HG02884 (cell line): Measurements from ENCODE around the gene MIS12.

Source experiments
- ATAC-seq: cut with Tn5 transposase; IDR thresholded peaks from one replicate; pipeline ENCODE4 v1.9.1; 2021; ENCODE audit warnings: mild to moderate bottlenecking, moderate library complexity; ENCODE audit not compliant: unreplicated experiment

MIS12 gene

DNA sequence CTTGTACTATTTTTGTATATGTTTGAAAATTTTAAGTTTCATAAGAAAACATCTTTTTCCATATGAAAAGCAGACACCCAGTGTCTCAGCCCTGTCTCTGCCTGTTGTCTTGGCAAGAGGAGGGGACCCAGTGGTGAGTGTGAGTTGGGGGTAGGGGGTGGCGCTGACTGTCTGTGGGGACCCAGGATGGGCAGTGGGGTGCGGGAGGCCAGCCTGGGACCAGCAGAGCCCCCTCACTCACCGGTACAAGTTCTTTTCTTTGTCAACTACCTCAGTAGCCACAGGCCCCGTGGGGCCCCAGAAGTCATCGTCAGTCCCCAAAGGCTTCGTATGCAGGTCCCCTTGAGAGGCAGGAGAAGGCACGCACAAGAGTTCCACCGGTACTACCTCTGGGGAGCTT is 46.2 kb downstream of the MIS12 start:
- ATAC-seq: no peak

DNA sequence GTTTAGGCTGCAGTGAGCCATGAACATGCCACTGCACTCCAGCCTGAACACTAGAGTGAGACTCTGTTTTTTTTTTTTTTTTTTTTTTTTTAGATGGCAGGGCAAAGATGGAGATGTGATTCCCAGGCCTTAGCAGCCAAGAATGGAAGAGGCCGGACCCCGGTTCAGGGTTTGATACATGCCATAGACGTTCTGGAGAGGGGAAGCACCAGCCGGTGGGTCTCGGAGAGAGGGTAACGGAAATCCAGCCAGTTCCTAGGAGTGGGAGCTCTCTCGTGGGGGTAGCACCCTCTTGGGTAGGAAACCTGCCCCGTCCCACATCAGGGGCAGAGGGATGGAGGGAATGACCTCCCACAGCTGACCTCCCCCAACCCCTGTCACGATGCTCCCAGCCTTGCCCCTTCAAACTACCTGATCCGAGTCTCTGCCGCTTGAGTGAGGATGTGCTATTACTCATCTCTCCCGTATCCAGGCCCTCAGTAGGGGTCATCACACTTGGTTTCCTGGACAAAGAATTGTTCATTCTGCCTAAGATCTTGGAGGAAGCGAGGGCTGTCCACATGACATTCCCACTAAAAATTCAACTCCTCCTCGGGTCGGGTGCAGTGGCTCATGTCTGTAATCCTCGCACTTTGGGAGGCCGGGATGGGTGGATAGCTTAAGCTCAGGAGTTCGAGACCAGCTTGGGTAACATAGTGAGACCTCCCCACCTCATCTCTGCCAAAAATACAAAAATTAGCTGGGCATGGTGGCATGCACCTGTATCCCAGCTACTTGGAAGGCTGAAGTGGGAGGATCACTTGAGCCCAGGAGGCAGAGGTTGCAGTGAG is 47.3 kb downstream of the MIS12 start:
- ATAC-seq: no peak

DNA sequence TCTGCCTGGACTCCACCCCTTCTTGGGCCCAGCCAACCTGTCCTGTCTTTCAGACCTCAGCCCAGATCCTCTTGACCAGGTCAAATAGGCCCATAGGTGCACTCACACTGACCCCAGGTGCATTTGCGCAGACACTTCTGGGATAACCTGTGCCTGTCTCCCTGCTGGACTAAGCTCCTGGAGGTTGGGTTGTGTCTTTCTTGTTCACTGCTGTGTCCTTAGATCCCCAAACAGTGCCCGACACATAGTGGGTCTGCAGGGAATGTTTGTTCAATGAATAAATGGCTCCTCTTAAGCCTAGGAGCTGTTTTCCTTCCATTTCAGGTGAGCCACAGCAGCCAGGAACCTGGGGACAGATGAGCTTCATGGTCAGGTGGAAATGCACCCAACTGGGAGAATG is 49.1 kb downstream of the MIS12 start:
- ATAC-seq: no peak

DNA sequence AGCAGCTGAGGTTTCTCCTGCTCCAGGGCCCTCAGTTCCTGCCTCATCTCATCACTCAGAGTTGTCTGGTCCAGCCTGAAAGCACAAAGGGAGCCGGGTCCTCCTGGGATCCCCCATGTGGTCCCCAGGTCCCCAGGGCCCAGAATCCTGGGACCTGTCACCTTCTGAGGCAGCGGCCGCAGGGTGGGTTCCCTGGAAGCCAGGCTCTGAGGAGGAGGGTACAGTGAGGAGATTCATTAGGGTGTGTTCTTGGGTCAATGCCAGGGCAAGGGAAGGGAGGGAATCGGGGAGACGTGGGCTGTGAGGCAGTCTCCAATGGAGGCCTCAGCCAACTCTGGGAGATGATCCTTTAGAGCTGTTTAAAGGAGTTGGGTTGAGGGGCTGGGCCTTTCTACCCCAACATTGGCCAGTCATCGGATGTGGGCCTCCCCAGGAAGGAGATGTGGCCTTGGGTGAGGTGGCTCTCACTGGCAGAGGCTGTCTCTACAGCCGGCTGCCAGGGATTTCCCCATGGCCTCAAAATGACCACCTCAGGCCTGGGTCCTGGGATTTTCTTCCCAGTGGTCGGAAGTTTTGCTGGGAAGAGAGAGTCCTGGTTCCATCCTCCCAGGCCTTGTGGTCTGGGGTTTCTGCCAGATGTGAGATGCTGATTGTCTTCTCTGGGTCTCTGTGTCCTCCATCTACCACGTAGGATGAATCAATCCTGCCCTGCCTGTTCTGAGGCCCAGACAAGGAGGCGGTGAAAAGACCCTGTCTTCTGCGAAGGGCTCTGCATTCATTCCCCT is 50.7 kb downstream of the MIS12 start:
- ATAC-seq: no peak

DNA sequence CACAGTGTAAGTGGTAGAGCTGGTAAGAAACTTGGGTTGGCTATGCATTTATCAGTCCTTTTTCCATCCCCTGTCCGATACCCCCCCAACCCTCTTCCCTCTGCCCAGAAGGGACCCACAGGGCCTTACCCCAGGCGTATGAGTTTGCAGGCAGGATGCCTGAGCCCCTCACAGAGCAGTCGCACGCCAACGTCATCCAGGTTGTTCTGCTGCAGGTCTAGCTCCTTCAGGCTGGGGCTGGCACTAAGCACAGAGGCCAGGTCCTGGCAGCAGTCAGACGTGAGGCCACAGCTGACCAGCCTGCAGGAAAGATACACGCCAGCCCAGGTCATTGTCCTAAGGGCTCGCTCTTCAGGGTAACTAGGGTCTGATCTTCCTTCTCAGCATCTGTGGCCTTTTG is 52.9 kb downstream of the MIS12 start:
- ATAC-seq: no peak

DNA sequence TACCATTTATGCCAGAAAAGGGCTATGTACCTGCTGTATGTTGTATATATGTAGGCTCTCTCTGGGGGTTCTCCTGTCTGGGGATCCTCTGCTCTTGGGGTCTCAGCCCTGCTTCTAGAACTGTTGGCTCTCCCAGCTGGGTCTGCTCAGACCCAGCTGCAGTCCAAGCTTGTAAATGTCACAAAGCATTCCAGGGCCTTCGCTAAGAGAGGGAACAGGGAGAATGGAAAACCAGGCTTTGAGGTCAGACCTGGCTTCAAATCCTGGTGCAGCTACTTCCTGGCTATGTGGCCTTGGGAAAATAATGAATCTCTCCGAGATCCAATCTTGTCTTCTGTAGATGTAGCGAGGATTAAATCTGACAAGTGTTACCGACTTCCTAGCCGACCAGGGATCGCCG is 54.0 kb downstream of the MIS12 start:
- no peak for ATAC-seq
